Left forelimb (tissue), 1 donor: ENCODE data around the gene RFC2.
"Not testable (repeated sequence)": the region's sequence is repeated elsewhere in the genome, so short reads cannot be mapped to it uniquely, and the experiment has no call there.

Experiments
- DNase-seq: peaks from one replicate; pipeline ENCODE4 v3.0.0-alpha.2; 2018; ENCODE audit warnings: low spot score

The RFC2 gene

GRCh38 chr7:74217455-74218342 is 36.5 kb downstream of the RFC2 start:
- no peak for DNase-seq

- DNase-seq, result no peak
Measured at GRCh38 chr7:74216361-74216761, 37.8 kb downstream of the RFC2 start.

- DNase-seq, result no peak
Measured at GRCh38 chr7:74215921-74216320, 38.3 kb downstream of the RFC2 start.

- no peak for DNase-seq
Measured at GRCh38 chr7:74214816-74215630, 39.2 kb downstream of the RFC2 start.

GRCh38 chr7:74212661-74213060 is 41.5 kb downstream of the RFC2 start:
- DNase-seq, result no peak

GRCh38 chr7:74208241-74208640 is 46.0 kb downstream of the RFC2 start:
- DNase-seq, result not testable (repeated sequence)

GRCh38 chr7:74207586-74207985 is 46.6 kb downstream of the RFC2 start:
- DNase-seq, result no peak

GRCh38 chr7:74206589-74207120 is 47.5 kb downstream of the RFC2 start:
- DNase-seq, result peak; percentile 91

- not testable (repeated sequence) for DNase-seq
Measured at GRCh38 chr7:74206052-74206451, 48.1 kb downstream of the RFC2 start.

- DNase-seq, result no peak
Measured at GRCh38 chr7:74203956-74204618, 50.1 kb downstream of the RFC2 start.

- DNase-seq, result no peak
Measured at GRCh38 chr7:74202841-74203556, 51.2 kb downstream of the RFC2 start.

- no peak for DNase-seq
Measured at GRCh38 chr7:74199551-74200355, 54.4 kb downstream of the RFC2 start.

- DNase-seq, result no peak
Measured at GRCh38 chr7:74197449-74198124, 56.6 kb downstream of the RFC2 start.

GRCh38 chr7:74195968-74196654 is 58.1 kb downstream of the RFC2 start:
- DNase-seq, result not testable (repeated sequence)

- DNase-seq, result not testable (repeated sequence)
Measured at GRCh38 chr7:74195139-74195860, 58.9 kb downstream of the RFC2 start.

- no peak for DNase-seq
Measured at GRCh38 chr7:74194686-74195085, 59.5 kb downstream of the RFC2 start.

GRCh38 chr7:74193913-74194312 is 60.3 kb downstream of the RFC2 start:
- DNase-seq, result no peak

GRCh38 chr7:74193054-74193453 is 61.1 kb downstream of the RFC2 start:
- DNase-seq, result no peak

GRCh38 chr7:74191231-74191630 is 63.0 kb downstream of the RFC2 start:
- DNase-seq, result no peak
